Stimulated activated CD4-positive, alpha-beta T cell treated with anti-CD3 and anti-CD28 coated beads, TNF-alpha, amount 100 ng/mL, for 1 hour (primary cell): ENCODE measurements around the gene SHF.
"Not testable (repeated sequence)": the region's sequence is repeated elsewhere in the genome, so short reads cannot be mapped to it uniquely, and the experiment has no call there.

Experiments
- DNase-seq, 3 donors: peaks; one replicate each; pipeline ENCODE4 v3.0.0-alpha.2; 2020; ENCODE audit warnings: low read depth in 3 of 3, low spot score in 1 of 3

The SHF gene, protein sequence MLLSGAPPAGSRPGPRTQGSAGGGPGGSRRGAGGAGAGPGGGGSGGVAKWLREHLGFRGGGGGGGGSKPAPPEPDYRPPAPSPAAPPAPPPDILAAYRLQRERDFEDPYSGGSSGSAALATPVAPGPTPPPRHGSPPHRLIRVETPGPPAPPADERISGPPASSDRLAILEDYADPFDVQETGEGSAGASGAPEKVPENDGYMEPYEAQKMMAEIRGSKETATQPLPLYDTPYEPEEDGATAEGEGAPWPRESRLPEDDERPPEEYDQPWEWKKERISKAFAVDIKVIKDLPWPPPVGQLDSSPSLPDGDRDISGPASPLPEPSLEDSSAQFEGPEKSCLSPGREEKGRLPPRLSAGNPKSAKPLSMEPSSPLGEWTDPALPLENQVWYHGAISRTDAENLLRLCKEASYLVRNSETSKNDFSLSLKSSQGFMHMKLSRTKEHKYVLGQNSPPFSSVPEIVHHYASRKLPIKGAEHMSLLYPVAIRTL

DNA sequence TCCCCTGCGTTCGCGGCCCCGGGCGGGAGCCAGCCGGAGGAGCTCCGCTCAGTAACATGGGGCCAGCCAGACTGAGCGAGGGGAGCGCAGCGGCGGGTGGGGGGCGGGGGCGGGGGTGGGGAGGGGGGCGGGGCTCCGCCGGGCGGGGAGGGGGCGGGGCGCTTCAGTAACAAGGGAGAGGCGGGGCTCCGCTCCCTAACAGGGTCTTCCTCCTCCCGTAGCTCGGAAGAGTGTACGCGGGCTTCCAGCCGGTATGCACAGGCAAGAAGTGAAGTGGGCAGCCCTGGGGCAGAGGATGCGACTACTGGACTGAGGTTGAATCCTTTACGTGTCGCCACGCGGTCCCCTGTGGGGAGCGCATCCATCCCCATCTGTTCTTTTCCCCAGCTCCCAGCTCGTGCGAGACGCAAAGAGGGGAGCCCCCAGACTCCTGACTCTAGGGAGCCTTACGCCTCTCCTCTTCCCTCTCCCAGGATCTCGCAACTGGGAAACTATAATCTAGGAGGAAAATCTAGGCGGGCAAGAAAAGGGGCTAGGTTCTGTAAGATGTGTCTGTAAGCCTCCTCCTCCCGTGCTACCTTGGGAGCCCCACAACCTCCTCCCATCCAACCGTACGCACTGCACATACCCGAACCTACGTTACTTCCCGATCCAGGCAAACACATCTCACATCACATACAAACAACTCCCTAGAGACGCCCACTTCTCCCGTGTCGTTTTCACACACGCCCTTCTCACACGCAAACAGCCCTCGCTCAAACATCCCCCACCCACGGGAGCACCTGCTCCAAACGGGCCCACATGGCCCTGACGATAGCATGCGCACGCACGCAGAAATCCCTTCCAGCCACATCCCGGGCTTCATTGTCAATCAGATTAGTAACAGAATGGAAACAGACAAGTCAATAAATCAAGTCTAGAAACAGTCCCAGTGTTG, at the start of gene SHF:
SHF (minus strand) TSS at position 73 of the 937 bp plus-strand sequence; CDS start at position 58, 15 bp downstream.
- DNase-seq, result peak in 2 of 3 donors; percentile 31 to 71

DNA sequence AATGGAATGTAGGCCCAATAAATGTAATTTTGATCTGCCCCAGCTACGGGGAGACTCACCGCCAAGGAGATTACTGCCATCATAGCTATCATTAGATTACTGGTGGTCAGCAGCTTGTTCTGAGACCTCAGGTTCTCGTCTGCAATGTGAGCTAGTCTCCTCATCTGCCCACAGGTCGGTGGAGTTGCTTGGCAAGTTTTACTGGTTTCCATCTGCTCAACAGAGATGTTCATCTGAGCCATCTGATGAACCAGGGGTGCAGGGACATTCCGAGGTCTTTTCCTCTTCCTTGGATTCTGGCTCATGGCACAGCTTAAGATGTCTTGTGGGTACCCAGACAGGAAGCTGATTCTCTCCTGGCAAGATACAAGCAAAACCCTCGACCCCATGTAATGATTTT, 49.0 kb upstream of the SHF start:
- not testable (repeated sequence) for DNase-seq

DNA sequence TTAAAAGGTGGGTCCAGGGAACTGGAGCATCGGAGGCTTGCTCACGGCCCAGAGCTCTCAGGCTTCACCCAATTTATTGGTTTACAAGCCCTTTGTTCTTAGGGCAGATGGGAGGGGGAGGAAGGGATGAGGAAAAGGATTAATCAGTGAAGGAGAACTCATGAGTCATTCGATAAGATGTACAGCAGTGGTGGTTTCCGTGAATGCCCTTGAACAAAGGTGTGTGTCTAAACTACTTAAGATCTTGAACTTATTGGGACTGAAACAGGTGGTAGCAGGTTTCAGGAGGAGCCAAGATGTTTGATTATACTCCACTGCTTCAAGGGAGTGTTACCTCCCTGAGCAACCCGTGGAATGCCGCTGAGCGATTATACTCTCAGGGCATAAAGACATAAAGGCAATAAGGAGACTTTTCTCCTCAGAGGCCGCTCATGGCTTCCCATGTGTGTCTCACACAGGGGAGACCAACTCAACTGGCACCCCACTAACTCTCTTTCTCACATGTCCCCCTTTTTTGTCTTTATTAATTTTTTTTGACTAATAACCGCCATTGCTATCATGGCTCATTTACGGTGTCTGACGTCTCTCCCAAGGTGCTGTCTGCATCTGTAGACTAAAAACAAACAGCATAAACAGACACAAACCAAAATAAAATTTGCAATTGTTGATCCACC, 46.9 kb upstream of the SHF start:
- no peak for DNase-seq

DNA sequence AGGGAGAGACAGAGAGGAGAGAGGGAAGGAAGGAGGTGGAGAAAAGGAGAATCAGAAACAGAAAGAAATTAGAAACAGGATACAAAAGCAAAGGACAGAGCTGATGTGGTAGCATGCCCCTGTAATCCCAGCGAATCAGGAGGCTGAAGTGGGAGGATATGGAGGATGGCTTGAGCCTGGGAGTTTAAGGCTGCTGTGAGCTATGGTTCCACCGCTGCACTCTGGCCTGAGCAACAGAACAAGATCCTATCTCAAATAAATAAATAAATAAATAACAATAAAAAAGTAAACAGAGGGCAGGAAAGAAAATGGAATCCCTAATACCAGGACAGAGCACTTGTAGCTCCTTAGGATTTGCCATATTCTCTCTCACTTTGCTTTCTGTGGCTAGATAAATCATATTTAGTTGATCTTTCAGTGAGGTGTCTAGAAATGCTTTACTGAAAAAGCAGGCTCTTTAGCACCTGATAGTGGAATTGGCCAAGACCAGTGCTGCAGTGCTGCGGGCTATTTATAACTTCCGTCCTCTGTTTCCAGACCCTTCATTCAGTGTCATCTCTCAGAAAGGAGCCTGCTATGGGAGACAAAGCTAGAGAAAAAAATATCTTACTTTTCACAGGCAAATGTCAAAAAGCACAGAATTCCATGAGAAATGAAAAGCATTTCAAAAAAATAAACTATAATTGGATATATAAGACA, 44.2 kb upstream of the SHF start:
- no peak for DNase-seq

DNA sequence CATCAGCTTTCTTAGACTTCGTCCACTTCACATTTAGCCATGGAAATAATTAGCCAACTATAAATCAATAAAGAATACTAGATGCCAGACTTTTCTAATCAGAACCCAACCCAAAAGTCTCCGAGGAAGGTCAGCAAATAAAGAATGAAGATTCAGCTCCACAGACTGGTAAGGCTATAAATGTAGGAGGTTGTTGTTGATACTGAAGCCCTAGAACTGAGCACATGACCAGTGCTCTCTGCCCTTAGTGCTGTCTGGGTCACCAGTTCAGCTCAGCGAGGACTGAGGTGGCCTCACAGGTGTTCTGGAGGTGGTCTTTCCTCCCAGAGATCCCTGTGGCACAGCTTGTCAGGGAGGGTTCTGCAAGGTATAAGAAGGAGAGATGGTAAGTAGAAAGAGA, 43.4 kb upstream of the SHF start:
- DNase-seq, result no peak

DNA sequence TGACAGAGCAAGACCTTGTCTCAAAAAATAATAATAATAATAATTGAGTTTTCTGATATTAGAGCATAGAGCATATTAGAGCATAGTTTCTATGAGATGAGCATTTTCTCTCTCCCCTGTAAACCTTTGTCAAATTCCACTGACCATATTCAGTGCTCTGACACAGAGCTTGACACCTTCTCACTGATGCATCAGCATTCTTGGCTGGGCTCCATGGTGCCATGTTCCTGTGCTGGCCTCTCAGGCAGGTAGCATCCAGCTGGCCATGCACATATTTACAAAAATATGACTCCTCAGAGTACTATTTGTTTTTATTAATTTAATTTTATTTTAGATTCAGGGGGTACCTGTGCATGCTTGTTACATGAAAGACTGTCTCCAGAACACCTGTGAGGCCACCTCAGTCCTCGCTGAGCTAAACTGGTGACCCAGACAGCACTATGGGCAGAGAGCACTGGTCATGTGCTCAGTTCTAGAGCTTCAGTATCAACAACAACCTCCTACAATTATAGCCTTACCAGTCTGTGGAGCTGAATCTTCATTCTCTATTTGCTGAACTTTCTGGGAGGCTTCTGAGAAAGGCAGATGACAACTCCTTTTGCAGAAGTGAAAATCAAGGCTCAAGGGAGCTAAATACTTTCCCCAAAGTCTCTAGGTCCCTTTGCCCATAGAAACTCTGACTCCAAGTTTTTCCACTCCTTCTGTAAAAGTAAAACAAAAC, 42.6 kb upstream of the SHF start:
- DNase-seq, result no peak

DNA sequence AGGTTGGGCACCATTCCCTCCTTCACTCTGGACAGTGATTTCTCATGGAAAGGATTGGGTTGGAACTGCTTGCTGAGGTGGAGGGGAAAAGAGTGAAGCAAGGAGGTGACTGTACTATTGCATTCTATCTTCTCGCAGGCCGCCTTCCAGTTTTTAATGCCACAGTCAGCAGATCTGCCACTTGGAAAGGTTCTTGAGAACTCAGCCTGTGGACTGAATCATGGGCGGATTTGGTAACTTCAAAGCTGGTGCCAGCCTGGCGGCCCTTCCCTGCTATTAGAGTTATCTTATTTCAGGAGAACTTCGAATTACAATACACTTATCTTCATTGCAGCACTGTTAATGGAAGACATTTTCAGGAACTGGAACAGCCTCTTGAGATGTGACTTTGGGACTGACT, 41.2 kb upstream of the SHF start:
- DNase-seq, result no peak

DNA sequence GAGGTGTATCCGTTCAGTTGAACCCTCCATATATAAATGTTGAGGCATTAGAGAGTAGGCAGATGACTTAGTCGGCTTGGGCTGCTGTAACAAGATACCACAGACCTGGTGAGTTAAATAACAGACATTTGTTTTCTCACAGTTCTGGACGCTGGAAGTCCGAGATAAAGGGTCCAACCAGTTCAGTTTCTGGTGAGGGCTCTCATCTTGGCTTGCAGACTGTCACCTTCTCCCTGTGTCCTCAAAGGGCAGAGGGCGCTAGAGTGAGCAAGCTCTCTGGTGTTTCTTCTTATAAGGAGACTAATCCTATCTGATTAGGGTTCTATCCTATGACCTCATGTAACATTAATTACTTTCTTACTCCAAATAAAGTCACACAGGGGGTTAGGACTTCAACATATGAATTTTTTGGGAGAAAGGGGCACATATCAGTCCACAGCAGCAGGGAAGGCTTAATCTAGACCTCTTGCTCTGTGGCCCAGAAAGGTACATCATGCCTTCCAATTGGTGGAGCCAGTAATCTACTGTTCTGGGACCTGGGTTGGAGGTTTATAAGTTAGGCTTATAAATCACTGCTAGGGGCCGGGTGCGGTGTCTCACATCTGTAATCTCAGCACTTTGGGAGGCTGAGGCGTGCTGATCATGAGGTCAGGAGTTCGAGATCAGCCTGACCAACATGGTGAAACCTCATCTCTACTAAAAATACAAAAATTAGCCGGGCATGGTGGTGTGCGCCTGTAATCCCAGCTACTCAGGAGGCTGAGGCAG, 37.9 kb upstream of the SHF start:
- DNase-seq, result no peak

DNA sequence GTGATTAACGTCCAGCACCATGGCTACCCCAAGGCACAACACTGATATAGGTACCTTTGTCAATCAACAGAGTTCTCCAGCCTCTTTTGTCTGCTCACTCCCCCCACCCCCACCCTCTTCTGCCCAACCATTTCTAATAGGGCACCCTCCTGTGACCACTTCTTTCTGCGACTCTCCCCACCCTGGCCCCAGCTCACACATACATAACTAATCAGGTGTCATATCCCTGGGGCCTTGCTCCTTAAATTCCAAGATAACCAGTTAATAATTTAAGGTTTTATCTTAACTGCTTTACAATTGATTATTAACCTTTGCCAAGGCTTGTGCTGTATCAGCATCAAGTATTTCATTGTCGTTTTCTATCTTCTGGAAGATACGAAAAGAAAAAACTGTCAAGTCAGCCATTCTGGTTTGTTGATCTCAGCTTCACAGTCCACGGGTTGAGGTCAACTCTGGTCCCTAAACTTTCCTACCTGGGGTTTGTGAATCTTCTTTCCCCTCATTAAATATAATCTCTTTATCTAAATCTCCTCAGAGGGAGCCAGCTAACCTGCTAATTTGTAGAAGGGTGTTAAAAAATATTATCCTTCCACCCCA, 37.0 kb upstream of the SHF start:
- DNase-seq, result no peak

DNA sequence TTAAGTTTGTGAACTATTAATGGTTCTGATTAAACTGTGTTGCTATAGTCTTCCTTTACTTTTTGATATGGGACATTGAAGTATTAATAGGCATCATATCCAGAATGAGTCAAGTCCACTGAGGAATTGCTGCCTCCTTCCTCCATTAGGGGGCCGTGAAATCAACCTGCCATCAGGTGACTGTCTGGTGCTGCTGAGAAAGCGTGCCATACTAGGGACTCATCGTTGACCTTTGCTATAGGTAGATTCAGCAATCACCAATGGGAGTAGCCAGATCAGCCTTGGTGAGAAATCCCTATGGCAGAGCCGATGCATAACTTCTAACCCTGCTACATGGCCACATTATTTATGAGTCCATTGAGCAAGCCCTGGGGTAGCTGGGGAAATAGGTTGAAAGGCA, 34.2 kb upstream of the SHF start:
- DNase-seq, result no peak

DNA sequence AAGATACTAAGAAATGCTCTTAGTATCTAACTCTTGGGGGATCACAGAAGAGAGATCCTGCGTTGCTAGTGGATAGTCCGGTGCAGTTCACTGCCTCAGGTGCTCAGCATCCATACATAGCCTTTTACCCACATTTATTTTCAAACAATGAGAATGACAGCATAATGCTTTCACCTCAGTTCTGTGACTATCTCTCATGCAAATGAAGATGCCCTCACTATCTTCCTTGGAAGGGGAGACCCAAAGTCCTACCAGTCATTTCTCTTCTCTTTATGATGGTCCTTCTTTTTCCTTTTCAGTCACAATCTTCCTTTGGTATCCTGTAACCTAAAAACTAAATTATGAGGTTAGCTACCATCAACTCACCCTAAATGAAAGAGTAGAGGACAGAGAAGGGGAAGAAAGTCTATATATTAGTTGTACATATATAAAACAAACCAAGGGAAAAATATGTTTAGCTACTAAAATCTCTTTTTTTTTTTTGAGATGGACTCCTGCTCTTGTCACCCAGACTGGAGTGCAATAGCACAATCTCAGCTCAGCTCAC, 33.4 kb upstream of the SHF start:
- DNase-seq, result no peak

DNA sequence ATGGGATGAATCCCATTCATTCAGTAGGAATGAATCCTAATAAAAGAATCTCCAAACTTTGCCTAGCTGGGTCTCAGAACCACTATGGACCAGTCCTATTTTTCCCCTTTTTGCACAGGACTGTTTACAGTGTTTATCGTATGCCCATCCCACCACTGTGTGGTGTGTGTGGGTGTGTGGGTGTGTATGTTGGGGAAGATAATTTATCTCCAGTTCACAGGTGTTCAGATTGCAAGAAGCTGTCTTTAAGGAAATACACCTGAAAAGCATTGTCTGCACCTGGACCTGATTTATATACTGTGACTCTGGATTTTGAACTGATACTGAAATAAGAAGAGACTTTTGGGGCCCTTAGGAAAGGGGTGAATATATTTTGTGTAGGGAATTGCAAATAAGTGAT, 24.7 kb upstream of the SHF start:
- no peak for DNase-seq

DNA sequence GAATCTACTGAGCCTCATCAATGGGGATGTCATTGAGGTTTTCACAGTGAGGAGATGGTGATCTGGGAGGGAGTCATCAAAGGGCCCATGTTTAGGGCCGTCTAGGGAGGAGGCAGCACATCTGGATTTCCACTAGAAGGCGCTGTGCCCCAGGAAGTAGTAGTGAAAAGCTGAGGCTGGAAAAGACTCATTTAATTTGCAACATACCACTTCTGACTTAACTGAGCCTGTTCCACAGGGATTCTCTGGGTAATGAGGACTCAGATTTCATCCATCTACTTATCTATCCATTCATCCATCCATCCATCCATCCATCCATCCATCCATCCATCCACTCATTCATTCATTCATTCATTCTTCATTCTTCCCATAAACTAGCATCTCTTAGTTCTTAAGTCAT, 17.4 kb upstream of the SHF start:
- no peak for DNase-seq

DNA sequence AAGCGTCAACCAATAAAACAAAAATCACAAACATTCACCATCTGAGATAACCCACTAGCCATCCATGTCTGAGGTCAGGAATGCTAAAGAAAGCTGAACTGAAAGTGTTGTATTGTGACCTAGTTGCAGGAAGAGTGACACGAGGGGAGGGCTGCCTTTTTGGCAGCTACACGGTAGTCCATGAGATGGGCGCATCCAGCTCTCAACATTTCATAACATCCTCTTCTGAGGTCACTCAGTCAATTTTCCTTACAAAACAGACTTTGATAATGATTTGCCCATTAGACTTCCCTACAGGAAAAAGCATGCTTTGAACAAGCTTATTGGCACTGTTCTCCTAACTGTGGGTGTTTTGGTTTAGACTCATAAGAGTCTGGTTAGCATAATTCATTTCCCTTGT, 15.4 kb upstream of the SHF start:
- DNase-seq, result no peak

DNA sequence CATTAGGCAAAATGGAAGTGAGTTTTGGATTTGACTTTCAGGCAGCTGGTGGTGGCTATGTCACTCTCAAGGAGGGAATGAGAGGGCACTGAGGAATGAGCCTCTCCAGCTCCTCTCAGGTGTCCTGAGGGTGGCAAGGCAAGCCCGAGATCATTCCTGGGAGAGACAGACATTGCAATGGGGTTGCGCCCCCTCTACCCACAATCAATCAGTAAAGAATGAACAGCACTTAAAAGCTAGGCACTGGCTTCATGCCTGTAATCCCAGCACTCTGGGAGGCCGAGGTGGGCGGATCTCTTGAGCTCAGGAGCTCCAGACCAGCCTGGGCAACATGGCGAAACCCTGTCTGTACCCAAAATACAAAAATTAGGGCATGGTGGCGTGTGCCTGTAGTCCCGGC, 14.1 kb upstream of the SHF start:
- no peak for DNase-seq

DNA sequence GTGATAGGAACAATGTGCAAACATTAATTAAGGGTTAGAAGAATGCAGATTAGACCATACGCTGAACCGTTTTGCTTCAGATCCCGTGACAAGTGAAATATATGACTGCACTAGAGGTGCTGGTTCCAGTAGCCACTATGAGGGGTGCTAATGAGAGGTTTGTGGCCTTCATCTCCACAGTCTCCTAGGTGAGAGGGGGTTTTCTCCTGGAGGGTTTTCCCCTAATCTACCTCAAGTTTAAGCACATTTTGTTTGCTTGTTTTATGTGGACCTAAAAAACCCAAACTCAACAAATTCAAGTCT, 13.7 kb upstream of the SHF start:
- DNase-seq, result no peak

DNA sequence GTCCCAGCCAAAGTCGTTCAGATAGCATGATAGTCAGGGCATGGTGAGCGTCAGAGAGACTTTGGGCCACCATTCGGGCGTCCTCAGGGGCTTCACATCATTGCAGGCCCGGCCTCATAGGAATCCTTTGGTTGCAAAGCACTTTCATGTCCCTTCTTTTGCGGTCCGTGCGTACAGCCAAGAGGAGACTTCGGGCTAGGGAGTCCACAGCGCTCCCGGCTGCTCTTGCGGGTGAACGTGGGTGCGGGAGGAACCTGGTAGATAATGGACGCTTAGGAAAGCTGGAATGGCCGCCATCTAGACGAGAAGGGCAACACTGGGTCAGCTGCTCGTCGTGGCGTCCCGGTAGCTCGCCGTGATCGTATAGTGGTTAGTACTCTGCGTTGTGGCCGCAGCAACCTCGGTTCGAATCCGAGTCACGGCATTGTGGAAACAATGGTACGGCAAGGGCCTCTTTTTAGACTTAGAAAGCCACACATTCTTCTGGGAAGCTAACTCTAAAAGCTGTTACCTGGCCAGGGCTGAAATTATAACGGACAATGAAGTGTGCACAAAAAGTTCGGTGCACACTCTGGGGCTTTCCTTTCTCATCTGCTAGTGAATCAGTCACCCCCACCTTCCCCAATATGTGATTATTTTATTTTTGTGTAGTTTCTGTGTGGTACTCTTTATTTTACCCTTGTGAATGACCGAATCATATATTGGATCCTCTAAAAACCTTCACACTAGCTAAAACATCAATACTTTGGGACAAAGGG, 13.2 kb upstream of the SHF start:
- DNase-seq, result peak; percentile 33 to 75 (median 44)
